GM12872 (cell line): ENCODE data around the gene SLC41A1.

Experiments used
- TF ChIP-seq, protein P1 (sequence below): IDR thresholded peaks from 3 replicates; pipeline ENCODE4 v1.5.1; 2011; ENCODE audit warnings: low read depth, mild to moderate bottlenecking, low read length, moderate library complexity; ENCODE audit not compliant: insufficient read depth

SLC41A1 gene

DNA sequence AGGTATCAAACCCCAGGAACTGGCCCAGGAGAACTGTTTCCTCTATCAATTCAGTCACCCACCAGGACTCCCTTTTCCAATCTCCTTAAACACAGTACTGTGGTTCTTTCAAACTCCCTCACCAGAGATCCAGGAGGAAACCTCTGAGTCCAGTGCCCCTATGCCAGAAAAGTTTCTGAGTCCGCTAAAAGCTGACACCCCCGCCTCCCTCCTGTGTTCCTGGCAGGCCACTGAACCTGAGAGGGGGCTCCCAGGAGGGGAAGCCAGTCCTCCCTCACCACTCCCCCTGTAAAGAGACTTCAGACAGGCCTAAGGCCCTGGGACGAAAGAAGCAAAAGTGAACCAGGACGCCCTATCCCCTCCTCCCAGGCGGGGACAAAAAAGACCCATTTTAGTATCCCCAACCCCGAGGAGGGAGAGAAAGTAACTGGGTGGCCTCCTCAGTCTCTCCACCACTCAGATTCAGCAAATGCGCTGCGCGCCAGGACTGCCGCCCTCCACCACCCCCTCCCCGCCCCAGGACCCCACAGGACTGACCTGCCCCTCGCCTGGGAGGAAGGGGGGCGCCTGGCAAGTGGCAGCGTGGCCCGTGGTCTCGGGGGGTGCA lies 624 bp downstream of the SLC41A1 start:
- TF ChIP-seq, protein P1, sequence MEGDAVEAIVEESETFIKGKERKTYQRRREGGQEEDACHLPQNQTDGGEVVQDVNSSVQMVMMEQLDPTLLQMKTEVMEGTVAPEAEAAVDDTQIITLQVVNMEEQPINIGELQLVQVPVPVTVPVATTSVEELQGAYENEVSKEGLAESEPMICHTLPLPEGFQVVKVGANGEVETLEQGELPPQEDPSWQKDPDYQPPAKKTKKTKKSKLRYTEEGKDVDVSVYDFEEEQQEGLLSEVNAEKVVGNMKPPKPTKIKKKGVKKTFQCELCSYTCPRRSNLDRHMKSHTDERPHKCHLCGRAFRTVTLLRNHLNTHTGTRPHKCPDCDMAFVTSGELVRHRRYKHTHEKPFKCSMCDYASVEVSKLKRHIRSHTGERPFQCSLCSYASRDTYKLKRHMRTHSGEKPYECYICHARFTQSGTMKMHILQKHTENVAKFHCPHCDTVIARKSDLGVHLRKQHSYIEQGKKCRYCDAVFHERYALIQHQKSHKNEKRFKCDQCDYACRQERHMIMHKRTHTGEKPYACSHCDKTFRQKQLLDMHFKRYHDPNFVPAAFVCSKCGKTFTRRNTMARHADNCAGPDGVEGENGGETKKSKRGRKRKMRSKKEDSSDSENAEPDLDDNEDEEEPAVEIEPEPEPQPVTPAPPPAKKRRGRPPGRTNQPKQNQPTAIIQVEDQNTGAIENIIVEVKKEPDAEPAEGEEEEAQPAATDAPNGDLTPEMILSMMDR, result no peak

DNA sequence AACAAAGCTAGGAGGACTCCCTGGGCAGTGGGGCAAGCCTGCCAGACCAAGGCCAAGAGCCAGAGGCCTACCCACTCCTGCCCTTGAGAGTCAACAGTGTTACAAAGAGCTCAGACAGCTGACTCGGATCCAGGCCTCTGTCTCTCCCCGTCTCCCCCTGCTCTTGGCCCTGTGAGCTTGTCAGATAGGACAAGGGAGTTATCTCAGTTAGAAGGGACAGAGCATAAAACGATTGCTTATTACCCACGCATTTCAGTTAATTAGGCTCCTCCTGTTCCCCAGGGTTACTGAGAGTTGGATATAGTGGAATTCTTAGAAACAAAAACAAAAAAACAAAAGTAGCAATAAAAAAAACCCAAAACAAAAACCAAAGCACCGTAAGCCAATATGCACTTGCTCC lies 1.3 kb downstream of the SLC41A1 start:
- TF ChIP-seq, protein P1, result no peak

DNA sequence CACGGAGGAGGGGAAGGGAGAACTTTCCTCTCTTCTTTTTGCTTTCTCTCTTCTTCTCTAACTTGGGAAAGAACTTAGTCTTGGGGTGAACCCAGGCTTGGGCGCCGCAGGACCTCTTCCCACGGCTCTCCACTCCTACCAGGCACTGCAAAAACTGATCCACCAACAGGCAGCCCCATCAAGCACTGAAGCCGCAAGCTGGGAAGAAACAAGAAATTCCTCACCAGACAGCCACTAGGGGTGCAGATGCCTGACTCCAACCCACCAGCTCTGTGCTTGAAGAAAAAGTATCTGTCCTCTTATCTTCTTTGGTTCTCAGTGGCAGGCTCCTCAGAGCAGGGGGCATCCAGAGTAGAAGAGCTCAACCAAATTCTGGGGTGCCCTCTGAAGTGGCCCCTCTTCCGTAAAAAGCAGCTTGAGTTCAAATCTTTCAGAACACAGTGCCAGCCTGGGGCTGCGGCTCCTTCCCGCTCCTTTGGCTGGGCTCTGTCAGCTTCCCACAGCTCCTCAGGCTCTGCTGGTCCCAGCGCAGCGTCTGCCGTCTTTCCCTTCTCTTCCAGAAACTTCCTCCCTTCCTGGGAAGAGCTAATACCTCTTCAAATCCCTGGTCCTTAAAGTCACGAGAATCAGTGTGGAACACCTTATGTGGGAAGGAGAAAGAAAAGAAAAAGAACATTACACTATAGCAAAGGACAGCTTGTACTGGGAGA lies 2.4 kb downstream of the SLC41A1 start:
- TF ChIP-seq, protein P1, result peak; percentile 37; the same call in 2 of the 3 replicates

DNA sequence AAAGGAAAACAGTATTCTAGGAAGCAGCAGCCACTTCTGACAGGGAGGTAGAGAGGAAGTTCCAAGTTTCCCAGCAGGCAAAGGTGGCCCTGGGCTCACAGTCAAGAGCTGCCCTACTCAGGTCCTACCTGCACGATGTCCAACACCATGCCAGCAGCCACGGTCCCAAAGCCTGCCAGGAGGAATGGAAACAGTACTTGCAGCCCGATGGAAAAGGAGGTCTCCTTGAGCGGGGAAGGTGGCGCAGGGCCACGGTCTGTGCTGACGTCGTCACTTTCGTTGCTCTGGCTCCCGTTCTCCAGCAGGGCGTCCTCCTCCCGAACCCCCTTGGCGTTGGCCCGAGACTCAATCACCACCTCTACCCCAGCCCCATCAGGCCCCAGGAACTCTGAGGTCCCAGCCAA lies 3.1 kb downstream of the SLC41A1 start:
- TF ChIP-seq, protein P1, result no peak

DNA sequence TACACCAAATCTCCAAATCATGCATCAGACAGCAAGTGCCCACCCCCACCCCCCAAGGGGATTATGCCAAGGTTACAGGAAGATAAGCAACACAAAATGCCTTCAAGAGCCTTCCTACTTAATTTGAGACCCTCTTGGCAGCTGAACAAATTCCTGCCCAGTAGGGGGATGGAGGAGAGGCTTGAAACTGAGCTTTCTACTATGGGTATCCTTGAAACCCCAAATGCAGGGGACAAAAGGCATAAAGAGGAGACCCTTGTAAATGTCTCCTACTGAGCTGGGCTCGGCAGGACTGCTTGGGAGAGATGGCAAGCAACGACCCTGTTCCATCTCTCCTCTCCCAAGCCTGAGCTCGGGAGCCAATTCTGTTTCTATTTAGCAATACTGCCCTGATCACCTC lies 3.5 kb downstream of the SLC41A1 start:
- TF ChIP-seq, protein P1, result no peak

DNA sequence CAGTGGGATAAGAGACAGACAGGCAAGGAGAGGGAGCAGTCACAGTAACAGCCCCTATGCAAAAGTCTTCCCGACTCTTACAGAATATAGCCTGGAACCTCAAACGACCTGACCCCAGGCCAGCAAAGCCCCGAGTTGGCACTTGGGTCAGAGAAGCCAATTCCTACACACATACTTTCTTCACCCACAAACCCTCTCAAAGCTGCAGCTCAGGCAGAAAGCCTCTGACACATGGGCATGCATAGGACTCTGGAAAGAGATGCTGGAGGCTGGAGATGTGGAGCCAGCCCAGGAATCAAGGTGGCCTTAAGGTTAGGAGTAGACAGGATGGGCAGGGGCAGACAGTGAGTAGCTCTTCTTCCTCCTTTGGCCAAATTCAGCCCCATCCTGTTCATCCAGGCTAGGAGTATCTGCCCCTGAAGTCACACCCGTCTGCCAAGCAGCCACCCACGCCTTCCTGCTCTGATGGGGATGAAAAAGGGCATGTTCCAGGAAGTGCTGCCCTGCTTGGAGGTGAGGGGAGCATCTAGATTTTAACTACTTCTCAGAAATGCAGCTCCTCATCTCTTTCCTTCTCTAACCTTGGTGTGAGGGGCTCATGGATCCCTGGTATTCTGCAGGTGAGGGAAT lies 7.8 kb downstream of the SLC41A1 start:
- TF ChIP-seq, protein P1, result no peak

DNA sequence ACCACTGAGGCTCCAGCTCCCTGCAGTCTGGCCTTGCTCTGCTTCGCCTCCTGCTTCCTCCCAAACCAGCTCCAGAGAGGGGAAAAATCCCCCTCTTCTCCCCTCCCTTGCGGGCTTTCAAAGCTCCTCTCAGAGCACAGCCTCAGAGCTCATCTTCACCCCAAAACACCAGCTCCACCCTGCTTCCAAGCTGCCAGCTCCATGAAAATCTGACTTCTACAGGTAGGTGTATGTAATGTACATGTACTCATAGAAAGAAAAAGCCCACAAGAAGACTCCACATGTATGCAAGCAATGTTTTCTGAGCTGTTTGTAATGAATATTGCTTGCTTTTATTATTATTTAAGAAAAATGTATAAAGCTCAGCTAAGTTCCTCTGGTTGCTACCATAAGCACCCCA lies 8.4 kb downstream of the SLC41A1 start:
- TF ChIP-seq, protein P1, result no peak
